ENCODE measurements around the gene BMP6. TPM values are rescaled to one million over a fixed set of nuclear protein-coding genes. Genes with fewer than 3 reads are reported as not detected.

BMP6 gene
- polyA plus RNA-seq, 2 of the 4 experiments (the other 2 are of a cell fraction), result 8.4 to 23.0 TPM

DNA sequence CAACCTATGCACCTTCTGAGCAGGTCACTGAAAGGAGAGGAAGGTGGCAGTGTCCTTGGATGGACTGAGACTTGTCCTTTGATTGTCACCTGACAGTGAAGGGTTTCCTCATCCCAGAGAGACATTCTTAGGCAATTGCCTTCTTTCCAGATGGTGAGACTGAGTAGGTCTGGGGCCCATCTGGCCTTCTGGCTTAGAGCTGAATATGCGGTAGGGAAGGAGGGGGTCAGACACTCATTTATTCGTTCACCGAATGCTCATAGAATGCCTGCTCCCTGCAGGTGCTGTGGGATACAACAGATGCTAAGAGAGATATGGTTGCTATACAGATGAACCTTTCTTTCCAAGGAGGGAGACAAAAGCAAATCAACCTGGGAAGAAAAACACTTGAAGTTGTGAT lies 76.8 kb downstream of the BMP6 start:
- no peak overlapping the region for H3K27ac ChIP-seq
- DNase-seq (ENCODE audit: low read depth in 1 of 2, low spot score in 1 of 2) (no peak), FAIRE-seq (no peak), ATAC-seq (no peak)
- CTCF ChIA-PET, result no interaction called here
- H3K4me2 ChIP-seq, result no peak overlapping the region
- no peaks in the 10 kb centered on the region for H3K9me3 ChIP-seq
- H3K4me3 ChIP-seq, result no peak overlapping the region
- H3K4me1 ChIP-seq, result no peaks in the 10 kb centered on the region
- POLR2A ChIA-PET, result no interaction called here
- 97% methylated on average over 3 of the region's 3 CpGs for WGBS (ENCODE audit: missing lambda C conversion rate)
- TF ChIP-seq FOSL2 (IDR thresholded peaks at IDR 0.05) (no peak), FOSL2 (CRISPR knock-in tag; IDR thresholded peaks at IDR 0.05) (no peak), HOXA7 (CRISPR knock-in tag; IDR thresholded peaks at IDR 0.05) (no peak), RNF2 (IDR thresholded peaks at IDR 0.05; ENCODE audit: borderline replicate concordance, low read depth) (no peak), CBX8 (IDR thresholded peaks at IDR 0.05) (no peak), NFE2L2 (conservative IDR thresholded peaks at IDR 0.05; ENCODE audit: low read length) (no peak), FOSB (CRISPR knock-in tag; IDR thresholded peaks at IDR 0.05) (no peak), NPAS2 (CRISPR knock-in tag; IDR thresholded peaks at IDR 0.05; ENCODE audit: borderline replicate concordance) (no peak), CHD4 (IDR thresholded peaks at IDR 0.05; ENCODE audit: borderline replicate concordance) (no peak)

DNA sequence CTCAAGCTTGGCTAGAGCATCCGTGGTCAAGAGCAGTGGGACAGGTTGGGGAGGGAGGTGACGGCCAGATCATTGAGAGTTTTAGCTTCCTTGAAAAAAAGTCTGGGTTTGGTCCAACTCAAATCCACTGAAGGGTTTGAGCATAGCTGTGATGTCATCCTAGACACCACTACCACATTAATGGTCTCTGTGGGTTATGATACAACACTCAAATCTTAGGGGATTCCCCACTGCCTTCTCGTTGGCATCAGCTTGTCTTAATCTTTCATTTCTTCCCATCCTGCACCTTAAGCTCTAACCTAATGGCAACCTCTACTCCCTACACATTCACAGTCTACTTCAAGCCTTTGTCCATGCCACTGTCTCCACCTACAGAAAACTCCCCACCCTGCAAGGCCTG lies 77.3 kb downstream of the BMP6 start:
- Histone ChIP-seq H3K9me3 (no peaks in the 10 kb centered on the region), H3K4me2 (no peak overlapping the region), H3K4me3 (no peak overlapping the region), H3K27ac (no peak overlapping the region), H3K4me1 (no peaks in the 10 kb centered on the region)
- 75% methylated on average over 3 of the region's 3 CpGs for WGBS (ENCODE audit: missing lambda C conversion rate)
- DNase-seq (ENCODE audit: low read depth in 1 of 2, low spot score in 1 of 2) (no peak), ATAC-seq (no peak), FAIRE-seq (no peak)
- ChIA-PET POLR2A (no interaction called here), CTCF (no interaction called here)
- TF ChIP-seq SREBF2 (IDR thresholded peaks at IDR 0.05) (no peak), FOSB (CRISPR knock-in tag; IDR thresholded peaks at IDR 0.05) (no peak), HOXA7 (CRISPR knock-in tag; IDR thresholded peaks at IDR 0.05) (no peak), PHF8 (IDR thresholded peaks at IDR 0.05; ENCODE audit: borderline replicate concordance, low read depth) (no peak), RAD21 (conservative IDR thresholded peaks at IDR 0.05 in 1 of 2, IDR thresholded peaks at IDR 0.05 in 1 of 2) (no peak), JUN (IDR thresholded peaks at IDR 0.05) (no peak), BHLHE40 (IDR thresholded peaks at IDR 0.05; ENCODE audit: low read depth, low read length) (no peak), ZFP36 (IDR thresholded peaks at IDR 0.05; ENCODE audit: borderline replicate concordance, partially characterized antibody) (no peak), FOSL2 (IDR thresholded peaks at IDR 0.05) (no peak), FOSL2 (CRISPR knock-in tag; IDR thresholded peaks at IDR 0.05) (no peak), MAFK (IDR thresholded peaks at IDR 0.05; ENCODE audit: partially characterized antibody) (no peak), RFX5 (IDR thresholded peaks at IDR 0.05) (no peak), CHD2 (IDR thresholded peaks at IDR 0.05; ENCODE audit: low read length, partially characterized antibody) (no peak)
- TF ChIP-seq, protein P1, sequence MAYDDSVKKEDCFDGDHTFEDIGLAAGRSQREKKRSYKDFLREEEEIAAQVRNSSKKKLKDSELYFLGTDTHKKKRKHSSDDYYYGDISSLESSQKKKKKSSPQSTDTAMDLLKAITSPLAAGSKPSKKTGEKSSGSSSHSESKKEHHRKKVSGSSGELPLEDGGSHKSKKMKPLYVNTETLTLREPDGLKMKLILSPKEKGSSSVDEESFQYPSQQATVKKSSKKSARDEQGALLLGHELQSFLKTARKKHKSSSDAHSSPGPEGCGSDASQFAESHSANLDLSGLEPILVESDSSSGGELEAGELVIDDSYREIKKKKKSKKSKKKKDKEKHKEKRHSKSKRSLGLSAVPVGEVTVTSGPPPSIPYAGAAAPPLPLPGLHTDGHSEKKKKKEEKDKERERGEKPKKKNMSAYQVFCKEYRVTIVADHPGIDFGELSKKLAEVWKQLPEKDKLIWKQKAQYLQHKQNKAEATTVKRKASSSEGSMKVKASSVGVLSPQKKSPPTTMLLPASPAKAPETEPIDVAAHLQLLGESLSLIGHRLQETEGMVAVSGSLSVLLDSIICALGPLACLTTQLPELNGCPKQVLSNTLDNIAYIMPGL (CRISPR knock-in tag; IDR thresholded peaks at IDR 0.05; ENCODE audit: borderline replicate concordance), result no peak
- TF ChIP-seq, protein P2, sequence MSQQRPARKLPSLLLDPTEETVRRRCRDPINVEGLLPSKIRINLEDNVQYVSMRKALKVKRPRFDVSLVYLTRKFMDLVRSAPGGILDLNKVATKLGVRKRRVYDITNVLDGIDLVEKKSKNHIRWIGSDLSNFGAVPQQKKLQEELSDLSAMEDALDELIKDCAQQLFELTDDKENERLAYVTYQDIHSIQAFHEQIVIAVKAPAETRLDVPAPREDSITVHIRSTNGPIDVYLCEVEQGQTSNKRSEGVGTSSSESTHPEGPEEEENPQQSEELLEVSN (IDR thresholded peaks at IDR 0.05; ENCODE audit: borderline replicate concordance, low read depth), result no peak
- TF ChIP-seq, protein P3, sequence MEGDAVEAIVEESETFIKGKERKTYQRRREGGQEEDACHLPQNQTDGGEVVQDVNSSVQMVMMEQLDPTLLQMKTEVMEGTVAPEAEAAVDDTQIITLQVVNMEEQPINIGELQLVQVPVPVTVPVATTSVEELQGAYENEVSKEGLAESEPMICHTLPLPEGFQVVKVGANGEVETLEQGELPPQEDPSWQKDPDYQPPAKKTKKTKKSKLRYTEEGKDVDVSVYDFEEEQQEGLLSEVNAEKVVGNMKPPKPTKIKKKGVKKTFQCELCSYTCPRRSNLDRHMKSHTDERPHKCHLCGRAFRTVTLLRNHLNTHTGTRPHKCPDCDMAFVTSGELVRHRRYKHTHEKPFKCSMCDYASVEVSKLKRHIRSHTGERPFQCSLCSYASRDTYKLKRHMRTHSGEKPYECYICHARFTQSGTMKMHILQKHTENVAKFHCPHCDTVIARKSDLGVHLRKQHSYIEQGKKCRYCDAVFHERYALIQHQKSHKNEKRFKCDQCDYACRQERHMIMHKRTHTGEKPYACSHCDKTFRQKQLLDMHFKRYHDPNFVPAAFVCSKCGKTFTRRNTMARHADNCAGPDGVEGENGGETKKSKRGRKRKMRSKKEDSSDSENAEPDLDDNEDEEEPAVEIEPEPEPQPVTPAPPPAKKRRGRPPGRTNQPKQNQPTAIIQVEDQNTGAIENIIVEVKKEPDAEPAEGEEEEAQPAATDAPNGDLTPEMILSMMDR (IDR thresholded peaks at IDR 0.05), result no peak
- TF ChIP-seq, protein P4, sequence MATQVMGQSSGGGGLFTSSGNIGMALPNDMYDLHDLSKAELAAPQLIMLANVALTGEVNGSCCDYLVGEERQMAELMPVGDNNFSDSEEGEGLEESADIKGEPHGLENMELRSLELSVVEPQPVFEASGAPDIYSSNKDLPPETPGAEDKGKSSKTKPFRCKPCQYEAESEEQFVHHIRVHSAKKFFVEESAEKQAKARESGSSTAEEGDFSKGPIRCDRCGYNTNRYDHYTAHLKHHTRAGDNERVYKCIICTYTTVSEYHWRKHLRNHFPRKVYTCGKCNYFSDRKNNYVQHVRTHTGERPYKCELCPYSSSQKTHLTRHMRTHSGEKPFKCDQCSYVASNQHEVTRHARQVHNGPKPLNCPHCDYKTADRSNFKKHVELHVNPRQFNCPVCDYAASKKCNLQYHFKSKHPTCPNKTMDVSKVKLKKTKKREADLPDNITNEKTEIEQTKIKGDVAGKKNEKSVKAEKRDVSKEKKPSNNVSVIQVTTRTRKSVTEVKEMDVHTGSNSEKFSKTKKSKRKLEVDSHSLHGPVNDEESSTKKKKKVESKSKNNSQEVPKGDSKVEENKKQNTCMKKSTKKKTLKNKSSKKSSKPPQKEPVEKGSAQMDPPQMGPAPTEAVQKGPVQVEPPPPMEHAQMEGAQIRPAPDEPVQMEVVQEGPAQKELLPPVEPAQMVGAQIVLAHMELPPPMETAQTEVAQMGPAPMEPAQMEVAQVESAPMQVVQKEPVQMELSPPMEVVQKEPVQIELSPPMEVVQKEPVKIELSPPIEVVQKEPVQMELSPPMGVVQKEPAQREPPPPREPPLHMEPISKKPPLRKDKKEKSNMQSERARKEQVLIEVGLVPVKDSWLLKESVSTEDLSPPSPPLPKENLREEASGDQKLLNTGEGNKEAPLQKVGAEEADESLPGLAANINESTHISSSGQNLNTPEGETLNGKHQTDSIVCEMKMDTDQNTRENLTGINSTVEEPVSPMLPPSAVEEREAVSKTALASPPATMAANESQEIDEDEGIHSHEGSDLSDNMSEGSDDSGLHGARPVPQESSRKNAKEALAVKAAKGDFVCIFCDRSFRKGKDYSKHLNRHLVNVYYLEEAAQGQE (IDR thresholded peaks at IDR 0.05), result no peak
- TF ChIP-seq, protein P5, sequence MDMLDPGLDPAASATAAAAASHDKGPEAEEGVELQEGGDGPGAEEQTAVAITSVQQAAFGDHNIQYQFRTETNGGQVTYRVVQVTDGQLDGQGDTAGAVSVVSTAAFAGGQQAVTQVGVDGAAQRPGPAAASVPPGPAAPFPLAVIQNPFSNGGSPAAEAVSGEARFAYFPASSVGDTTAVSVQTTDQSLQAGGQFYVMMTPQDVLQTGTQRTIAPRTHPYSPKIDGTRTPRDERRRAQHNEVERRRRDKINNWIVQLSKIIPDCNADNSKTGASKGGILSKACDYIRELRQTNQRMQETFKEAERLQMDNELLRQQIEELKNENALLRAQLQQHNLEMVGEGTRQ (IDR thresholded peaks at IDR 0.05), result no peak
- TF ChIP-seq, protein P6, sequence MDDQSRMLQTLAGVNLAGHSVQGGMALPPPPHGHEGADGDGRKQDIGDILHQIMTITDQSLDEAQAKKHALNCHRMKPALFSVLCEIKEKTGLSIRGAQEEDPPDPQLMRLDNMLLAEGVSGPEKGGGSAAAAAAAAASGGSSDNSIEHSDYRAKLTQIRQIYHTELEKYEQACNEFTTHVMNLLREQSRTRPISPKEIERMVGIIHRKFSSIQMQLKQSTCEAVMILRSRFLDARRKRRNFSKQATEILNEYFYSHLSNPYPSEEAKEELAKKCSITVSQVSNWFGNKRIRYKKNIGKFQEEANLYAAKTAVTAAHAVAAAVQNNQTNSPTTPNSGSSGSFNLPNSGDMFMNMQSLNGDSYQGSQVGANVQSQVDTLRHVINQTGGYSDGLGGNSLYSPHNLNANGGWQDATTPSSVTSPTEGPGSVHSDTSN (IDR thresholded peaks at IDR 0.05), result no peak
